ENCODE measurements around the gene SCAMP4.

Gene SCAMP4

DNA sequence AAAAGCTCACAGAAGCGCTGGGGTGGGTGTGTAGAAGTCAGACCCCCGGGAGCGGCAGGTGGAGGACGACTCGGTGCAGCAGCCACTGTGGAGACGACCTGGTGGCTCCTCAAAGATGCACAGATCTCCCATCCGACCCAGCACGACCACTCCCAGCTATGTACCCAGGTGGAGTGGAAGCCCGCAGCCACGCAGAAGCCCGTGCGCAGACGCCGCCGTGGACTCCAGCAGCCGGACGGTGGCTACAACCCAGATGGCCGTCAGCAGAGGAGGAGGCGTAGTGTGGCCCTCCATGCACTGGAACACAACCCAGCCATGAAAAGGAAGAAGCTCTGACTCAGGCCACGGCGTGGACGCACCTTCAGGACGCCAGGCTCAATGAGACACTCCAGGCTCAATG is 57.5 kb downstream of the SCAMP4 start:
- no peak for DNase-seq

DNA sequence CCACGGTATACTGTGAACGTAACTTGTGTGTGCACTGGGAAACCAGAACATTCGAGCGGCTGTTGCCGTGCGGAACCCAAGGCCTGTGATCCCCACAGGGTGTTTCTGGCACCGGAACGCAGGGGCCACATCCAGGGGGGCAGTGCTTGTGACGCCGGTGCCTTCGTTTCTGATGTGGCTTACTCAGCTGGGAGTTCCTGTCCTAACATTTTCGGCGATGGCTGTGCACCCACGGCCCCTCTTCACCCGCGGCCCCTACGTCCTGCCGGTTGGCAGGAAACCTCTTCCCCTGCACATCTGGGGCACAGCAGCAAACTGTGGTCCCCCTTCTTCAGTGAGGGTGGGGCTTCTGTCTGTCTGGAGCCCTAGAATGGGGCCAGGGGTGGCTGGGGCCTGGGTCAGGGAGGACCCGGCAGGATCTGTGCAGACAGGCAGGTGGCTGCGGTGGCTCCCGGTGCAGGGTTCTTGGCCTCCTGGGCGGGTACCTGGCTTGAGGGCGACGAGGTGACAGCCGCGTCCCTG is 61.9 kb downstream of the SCAMP4 start:
- no peak for DNase-seq

DNA sequence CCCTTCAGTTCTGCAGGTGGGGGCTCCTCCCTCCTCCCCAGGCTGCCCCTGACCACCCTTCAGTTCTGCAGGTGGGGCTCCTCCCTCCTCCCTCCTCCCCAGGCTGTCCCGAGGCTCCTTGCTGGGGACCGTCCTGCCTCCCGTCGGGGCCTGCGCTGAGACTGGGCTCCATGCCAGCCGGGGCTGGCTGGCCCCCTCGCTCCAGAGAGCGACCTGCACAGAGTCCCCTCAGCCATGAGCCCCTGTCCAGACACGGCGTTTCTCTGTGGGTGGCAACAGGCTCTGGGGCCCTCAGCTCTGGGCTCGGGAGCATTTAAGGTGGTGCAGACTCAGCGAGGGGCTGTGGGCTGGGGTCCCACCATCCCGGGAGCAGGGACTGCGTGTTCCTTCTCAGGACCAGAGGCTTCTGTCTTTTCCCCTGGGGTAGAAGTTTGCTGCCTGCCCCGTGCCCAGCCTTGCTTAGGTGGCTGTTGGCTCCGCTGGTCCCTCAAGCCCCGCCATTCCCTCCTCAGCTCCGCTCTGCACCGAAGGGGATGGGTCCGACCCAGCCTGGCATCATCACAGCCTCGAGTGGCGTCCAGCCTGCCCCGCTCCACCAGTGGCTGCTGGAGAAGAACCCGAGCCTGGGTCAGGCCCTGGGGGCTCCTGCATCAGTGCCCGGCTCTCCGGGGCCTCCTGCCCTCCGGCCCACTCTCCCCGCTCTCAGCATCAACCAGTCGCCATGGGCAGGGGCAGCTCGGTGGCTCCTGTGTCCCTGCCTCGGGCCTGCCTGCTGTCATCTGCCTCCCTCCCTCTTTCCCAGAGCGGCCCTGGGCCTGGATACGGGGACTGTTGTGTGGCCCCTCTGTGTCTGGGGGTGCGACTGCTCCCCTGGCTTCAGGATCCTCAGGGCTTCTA is 63.3 kb downstream of the SCAMP4 start:
- no peak for DNase-seq

DNA sequence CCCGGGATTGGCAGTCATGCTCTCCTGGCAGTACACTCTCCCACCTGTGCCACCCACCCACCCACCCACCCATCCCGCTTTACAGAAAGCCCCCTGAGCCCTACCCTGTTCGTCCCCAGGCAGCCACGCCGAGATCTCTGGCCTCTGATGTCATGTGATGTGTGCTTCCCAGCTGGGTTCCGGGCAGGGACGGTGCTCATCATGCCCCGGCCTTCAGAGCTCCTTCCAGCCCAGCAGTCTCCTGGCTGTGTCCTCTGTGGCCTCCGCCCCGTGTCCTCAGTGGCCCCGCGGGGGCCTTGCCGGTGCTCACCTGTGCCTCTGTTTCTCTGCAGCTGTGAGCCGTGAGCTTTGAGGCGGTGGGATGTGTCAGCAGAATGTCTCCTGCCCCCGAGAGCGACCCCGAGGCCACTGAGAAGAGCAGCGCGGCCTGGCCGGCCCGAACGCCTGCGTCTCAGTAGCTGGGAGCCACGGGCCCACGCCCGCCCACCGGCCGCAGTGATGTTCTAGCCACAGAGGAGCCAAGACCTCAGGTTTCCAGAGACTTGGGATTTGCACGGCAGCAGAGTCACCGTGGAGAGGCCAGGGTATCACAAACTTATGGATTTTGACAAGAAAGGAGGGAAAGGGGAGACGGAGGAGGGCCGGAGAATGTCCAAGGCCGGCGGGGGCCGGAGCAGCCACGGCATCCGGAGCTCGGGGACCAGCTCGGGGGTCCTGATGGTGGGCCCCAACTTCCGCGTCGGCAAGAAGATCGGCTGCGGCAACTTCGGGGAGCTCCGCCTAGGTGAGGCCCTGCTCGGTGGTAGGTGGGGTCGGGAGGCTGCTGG is 64.2 kb downstream of the SCAMP4 start:
- no peak for DNase-seq

DNA sequence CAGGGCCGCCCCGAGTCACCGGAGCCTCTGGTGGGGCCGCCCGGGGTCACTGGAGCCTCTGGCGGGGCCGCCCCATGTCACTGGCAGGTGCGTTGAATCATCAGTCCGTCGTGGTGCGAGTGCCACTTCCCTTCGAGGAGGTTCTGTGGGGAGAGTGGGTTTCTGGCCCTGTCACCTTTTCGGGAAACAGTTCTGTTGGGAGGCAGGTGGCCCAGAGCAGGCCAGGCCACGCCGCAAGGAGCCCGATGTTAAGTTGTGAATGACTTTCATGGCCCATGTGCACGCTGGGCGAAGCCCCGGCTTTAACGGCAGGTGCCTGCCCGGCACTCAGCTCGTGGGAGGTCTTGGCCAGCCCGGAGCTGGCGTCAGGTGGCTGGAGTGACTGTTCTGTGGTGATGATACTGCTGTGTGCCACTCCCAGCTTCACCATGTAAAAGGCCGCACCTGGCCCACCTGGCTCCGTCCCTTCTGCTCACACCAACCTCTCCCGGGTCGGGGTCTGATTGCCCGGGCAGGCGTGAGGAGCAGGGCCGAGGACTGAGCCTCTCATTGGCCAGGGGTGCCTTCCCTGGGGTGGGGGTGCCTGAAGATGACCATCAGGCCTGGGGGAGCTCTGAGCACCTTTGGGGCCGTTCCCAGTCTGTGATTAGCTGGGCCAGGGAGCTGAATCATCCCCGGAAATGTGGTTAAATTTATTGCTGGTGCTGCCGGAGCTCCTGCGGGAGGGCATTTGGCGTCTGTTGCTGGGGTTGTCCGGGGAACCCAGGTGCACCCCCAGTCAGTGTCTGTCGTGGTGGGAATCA is 65.0 kb downstream of the SCAMP4 start:
- no peak for DNase-seq

DNA sequence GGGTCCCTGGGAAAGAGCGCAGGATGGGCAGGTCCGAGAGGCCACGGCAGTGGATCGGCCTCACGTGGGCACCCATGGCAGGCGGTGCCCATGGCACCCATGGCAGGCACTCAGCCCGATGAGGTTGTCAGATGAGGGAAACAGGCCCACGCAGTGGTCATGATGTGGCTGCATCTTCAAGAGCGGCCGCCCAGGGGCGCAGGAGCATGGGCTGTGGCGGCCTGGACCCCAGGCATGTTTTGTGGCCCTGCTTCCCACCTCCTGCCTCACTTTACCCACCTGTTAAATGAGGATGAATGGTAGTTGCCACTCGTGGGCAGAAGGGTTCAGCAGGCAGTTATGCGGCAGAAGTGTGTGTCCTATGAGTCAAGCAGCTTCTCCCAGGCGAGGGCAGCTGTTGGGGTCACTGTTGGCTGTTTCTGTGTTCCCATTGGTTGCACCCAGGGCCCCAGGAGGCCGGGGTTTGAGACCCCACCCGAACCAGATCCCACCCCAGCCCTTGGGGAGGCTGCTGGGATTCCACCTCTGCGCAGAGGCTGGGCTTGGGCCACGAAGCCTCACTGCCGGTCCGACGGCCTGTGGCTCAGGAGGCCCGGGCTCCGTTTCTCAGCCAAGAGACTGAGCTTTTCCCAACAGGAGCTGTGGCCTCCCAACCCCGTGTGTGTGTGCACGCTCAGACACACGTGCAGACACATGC is 65.8 kb downstream of the SCAMP4 start:
- no peak for DNase-seq

DNA sequence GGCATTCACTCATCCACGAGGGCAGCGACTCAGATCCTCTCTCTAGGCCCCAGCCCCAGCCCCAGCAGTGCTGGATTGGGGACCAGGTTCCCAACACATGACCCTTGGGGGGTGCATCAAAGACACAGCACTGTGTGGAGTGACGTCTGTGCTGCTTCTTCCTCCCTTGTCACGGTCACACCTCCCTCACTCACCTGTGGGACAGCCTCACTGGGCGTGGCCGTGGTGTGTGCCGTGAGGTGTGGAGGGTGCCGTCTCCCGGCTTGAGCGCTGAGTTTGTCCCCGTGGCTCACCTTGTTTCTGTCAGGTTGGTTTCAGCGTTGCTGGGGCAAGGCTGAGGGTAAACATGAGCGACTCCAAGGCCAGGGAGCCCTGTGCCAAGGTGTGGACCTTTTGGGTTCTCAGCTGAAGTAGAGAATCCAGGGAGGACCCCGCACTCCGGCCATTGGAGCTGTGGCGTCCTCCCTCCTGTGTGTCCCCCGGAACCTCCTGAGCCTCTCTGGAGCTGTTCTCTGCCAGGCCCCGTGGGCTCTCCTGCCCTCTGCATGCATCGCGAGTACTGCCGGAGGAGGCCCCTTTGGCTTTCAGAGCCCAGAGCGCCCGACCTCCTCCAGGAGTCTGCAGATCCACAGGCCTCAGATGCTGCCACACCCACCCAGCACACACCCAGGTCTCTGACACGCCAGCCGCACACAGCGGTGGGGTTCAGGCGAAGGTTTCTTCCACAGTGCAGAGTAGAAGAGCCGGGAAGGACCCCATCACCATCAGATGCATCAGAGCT is 69.4 kb downstream of the SCAMP4 start:
- DNase-seq: no peak

DNA sequence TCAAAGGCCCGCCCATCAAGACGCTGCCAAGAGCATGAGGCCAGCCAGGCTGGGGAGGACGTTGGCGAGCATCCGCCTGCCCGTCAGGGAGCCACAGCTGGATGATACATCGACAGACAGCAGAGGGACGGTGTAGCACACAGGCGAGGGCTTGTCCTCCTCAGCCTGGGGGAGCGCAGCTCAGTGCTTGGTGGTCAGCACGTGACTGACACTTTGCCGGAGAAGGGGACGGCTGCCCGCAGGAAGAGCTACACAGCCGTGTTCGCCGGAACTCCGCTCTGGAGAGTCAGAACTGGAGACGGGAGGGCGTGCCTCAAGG is 69.9 kb downstream of the SCAMP4 start:
- DNase-seq: no peak
